IMR-90 (cell line): Measurements from ENCODE around the gene LYPD3. TPM values are rescaled to one million over a fixed set of nuclear protein-coding genes. Genes with fewer than 3 reads are reported as not detected.

Experiments
- ATAC-seq: fragments of 200-7000 bp; cut with Tn5 transposase; 2 replicates; pipeline ENCODE4 v1.9.1; 2020; ENCODE audit warnings: low read depth, mild to moderate bottlenecking, moderate library complexity
- BruUV-seq: library from RNA; stranded (reverse); fragments of 400-500 nt; replicated peaks from 2 replicates; lab custom pipeline; 2021; lab: Mats Ljungman, UMichigan
- CTCF ChIA-PET: fragments of 300-600 bp; formaldehyde crosslinking; extraction: SDS; loops from one replicate; lab custom pipeline; 2021; ENCODE audit warnings: antibody characterized with exemption; lab: Yijun Ruan, JAX
- POLR2A ChIA-PET: fragments of 300-600 bp; sonication (Branson Sonifier 250); formaldehyde crosslinking; loops from one replicate; lab custom pipeline; 2022; ENCODE audit warnings: antibody characterized with exemption; ENCODE audit not compliant: unreplicated experiment; lab: Charles Lee
- DNase-seq: peaks from one replicate; pipeline ENCODE4 v3.0.0; 2013
- H2AFZ ChIP-seq: replicated peaks from 2 replicates; pipeline ENCODE3; 2013; ENCODE audit warnings: low read length, mild to moderate bottlenecking; ENCODE audit not compliant: poor library complexity
- H2AK5ac ChIP-seq: 2 replicates; pipeline ENCODE4 v1.6.1; 2013; ENCODE audit warnings: low read depth, low read length, inconsistent platforms
- H2AK9ac ChIP-seq: replicated peaks from 2 replicates; pipeline ENCODE3; 2013; ENCODE audit warnings: mild to moderate bottlenecking, low read depth, low read length, moderate library complexity; ENCODE audit not compliant: poor library complexity
- H2BK120ac ChIP-seq: 2 replicates; pipeline ENCODE4 v1.6.1; 2013; ENCODE audit warnings: low read depth, low read length, inconsistent platforms
- H2BK15ac ChIP-seq: 3 replicates; pipeline ENCODE4 v1.6.1; 2013; ENCODE audit warnings: low read depth, low read length, inconsistent platforms
- H2BK20ac ChIP-seq: 2 replicates; pipeline ENCODE4 v1.6.1; 2013; ENCODE audit warnings: low read depth, mild to moderate bottlenecking, inconsistent platforms, low read length, moderate library complexity
- H2BK5ac ChIP-seq: 2 replicates; pipeline ENCODE4 v1.6.1; 2013; ENCODE audit warnings: mild to moderate bottlenecking, low read depth, low read length, inconsistent platforms; ENCODE audit not compliant: poor library complexity, severe bottlenecking
- H3K14ac ChIP-seq: replicated peaks from 2 replicates; pipeline ENCODE4 v1.6.1; 2013; ENCODE audit warnings: low read depth, low read length, inconsistent platforms
- H3K18ac ChIP-seq: 2 replicates; pipeline ENCODE4 v1.6.1; 2013; ENCODE audit warnings: low read depth, low read length, control low read depth
- H3K23ac ChIP-seq: 2 replicates; pipeline ENCODE4 v1.6.1; 2013; ENCODE audit warnings: low read depth, low read length, inconsistent platforms
- H3K27ac ChIP-seq: 2 replicates; pipeline ENCODE4 v1.5.1; 2013; ENCODE audit warnings: mild to moderate bottlenecking, control low read depth, low read length; ENCODE audit not compliant: insufficient read depth
- H3K27me3 ChIP-seq: 2 replicates; pipeline ENCODE4 v1.6.1; 2013; ENCODE audit warnings: low read length; ENCODE audit not compliant: control insufficient read depth, insufficient read depth
- H3K36me3 ChIP-seq: 2 replicates; pipeline ENCODE4 v1.6.1; 2013; ENCODE audit warnings: low read length, mixed read lengths; ENCODE audit not compliant: control insufficient read depth, insufficient read depth
- H3K4ac ChIP-seq: 2 replicates; pipeline ENCODE4 v1.6.1; 2013; ENCODE audit warnings: low read depth, low read length, inconsistent platforms
- H3K4me1 ChIP-seq: 2 replicates; pipeline ENCODE4 v1.6.1; 2013; ENCODE audit warnings: low read length, mixed read lengths; ENCODE audit not compliant: control insufficient read depth, insufficient read depth
- H3K4me2 ChIP-seq: 2 replicates; pipeline ENCODE4 v1.6.1; 2013; ENCODE audit warnings: low read depth, mild to moderate bottlenecking, control low read depth, low read length, moderate library complexity
- H3K4me3 ChIP-seq: 2 replicates; pipeline ENCODE4 v1.5.1; 2013; ENCODE audit warnings: low read depth, mild to moderate bottlenecking, control low read depth, low read length, moderate library complexity; ENCODE audit not compliant: insufficient read depth
- H3K56ac ChIP-seq: 2 replicates; pipeline ENCODE4 v1.6.1; 2013; ENCODE audit warnings: low read length, inconsistent platforms; ENCODE audit not compliant: insufficient read depth; ENCODE audit errors: extremely low read depth
- H3K79me1 ChIP-seq, 2 experiments: 2 replicates each; pipeline ENCODE4 v1.6.1; 2013; ENCODE audit warnings: low read length in 2 of 2, inconsistent platforms in 1 of 2, low read depth in 1 of 2
- H3K9ac ChIP-seq: 2 replicates; pipeline ENCODE4 v1.6.1; 2013; ENCODE audit warnings: low read depth, low read length, control low read depth
- H3K9me1 ChIP-seq: 2 replicates; pipeline ENCODE4 v1.6.1; 2013; ENCODE audit warnings: low read length, inconsistent platforms; ENCODE audit not compliant: insufficient read depth
- H3K9me3 ChIP-seq: 2 replicates; pipeline ENCODE4 v1.6.1; 2013; ENCODE audit warnings: low read length; ENCODE audit not compliant: control insufficient read depth, insufficient read depth
- H4K20me1 ChIP-seq: 2 replicates; pipeline ENCODE4 v1.6.1; 2013; ENCODE audit warnings: low read length, inconsistent platforms; ENCODE audit not compliant: insufficient read depth
- H4K5ac ChIP-seq: 2 replicates; pipeline ENCODE4 v1.6.1; 2013; ENCODE audit warnings: mild to moderate bottlenecking, low read depth, low read length, control low read depth
- H4K8ac ChIP-seq, 2 experiments: 2 replicates each; pipeline ENCODE4 v1.6.1; 2013; ENCODE audit warnings: low read depth in 2 of 2, low read length in 2 of 2, control low read depth in 1 of 2, inconsistent platforms in 1 of 2
- H4K91ac ChIP-seq: 2 replicates; pipeline ENCODE4 v1.6.1; 2013; ENCODE audit warnings: low read depth, low read length, inconsistent platforms; ENCODE audit not compliant: insufficient read depth
- BHLHE40 ChIP-seq: fragments of 150-350 bp; IDR thresholded peaks from 2 replicates; pipeline ENCODE4 v1.6.1; 2016; ENCODE audit warnings: mild to moderate bottlenecking, low read depth, low read length
- CTCF ChIP-seq: conservative IDR thresholded peaks from 2 replicates; pipeline ENCODE4 v1.5.1; 2012; ENCODE audit warnings: mild to moderate bottlenecking, low read depth, low read length, improper control_type of control experiment
- MAFK ChIP-seq: IDR thresholded peaks from 2 replicates; pipeline ENCODE4 v1.6.1; 2012; ENCODE audit warnings: low read depth, low read length, improper control_type of control experiment
- MAZ ChIP-seq: IDR thresholded peaks from 2 replicates; pipeline ENCODE4 v1.6.1; 2012; ENCODE audit warnings: low read depth, mild to moderate bottlenecking, low read length, improper control_type of control experiment, moderate library complexity, borderline replicate concordance
- RAD21 ChIP-seq: IDR thresholded peaks from 2 replicates; pipeline ENCODE4 v1.6.1; 2012; ENCODE audit warnings: low read length, improper control_type of control experiment
- RCOR1 ChIP-seq: IDR thresholded peaks from 2 replicates; pipeline ENCODE4 v1.6.1; 2012; ENCODE audit warnings: mild to moderate bottlenecking, low read length, improper control_type of control experiment; ENCODE audit not compliant: insufficient replicate concordance
- RFX5 ChIP-seq: IDR thresholded peaks from 2 replicates; pipeline ENCODE4 v1.8.0; 2012; ENCODE audit warnings: low read depth, mild to moderate bottlenecking, low read length, moderate library complexity
- SMC3 ChIP-seq: fragments of 150-350 bp; IDR thresholded peaks from 2 replicates; pipeline ENCODE4 v1.6.1; 2016; ENCODE audit warnings: low read depth, mild to moderate bottlenecking, antibody characterized with exemption, low read length, moderate library complexity
- WGBS, 2 experiments: methylation state at CpG; one replicate each; pipeline versions ENCODE4 v1.1.5 to v1.1.7; 2013; ENCODE audit warnings: missing lambda C conversion rate in 2 of 2; ENCODE audit not compliant: insufficient read length in 1 of 2; ENCODE audit errors: extremely low coverage in 2 of 2; 5-methylcytosine and 5-hydroxymethylcytosine counted together
- dilution Hi-C: fragments of 300-500 bp; cut with HindIII; formaldehyde crosslinking; loops from one replicate; pipeline ENCODE4 v1.14.3; 2018; ENCODE audit warnings: low sequenced_read_pairs; ENCODE audit not compliant: unreplicated experiment
- in situ Hi-C: fragments of 300-500 bp; cut with MboI; formaldehyde crosslinking; loops from 3 replicates; pipeline ENCODE4 v1.14.3; 2019; ENCODE audit warnings: low sequenced_read_pairs, inconsistent platforms, mixed read lengths
- intact Hi-C: fragments of 100-400 bp; cut with micrococcal nuclease; formaldehyde crosslinking; loops from 2 replicates; pipeline ENCODE4 v1.10.0; 2022
- polyA plus RNA-seq, 3 experiments: library from polyadenylated mRNA; depleted of rRNA; stranded (reverse); fragments of >200 nt; gene quantifications; 2 replicates each; pipeline ENCODE4 v1.2.3, GENCODE V29; 2012; ENCODE audit warnings: low replicate concordance in 1 of 3
- total RNA-seq: library from RNA; depleted of rRNA; stranded (reverse); fragments of >200 nt; gene quantifications from 2 replicates; pipeline ENCODE4 v1.2.3, GENCODE V29; 2012

LYPD3 gene
- total and polyA plus RNA-seq, 2 of the 4 experiments (the other 2 are of a cell fraction), result 0.18 to 1.1 TPM

- dilution Hi-C loops, result no loop called here
- Histone ChIP-seq H3K4me1 (peaks cover 9% of the 10 kb centered on the region), H3K56ac (no peak overlapping the region), H2AK9ac (no peak overlapping the region), H3K9ac (no peak overlapping the region), H4K20me1 (peaks cover 3% of the 10 kb centered on the region), H3K18ac (no peak overlapping the region), H2BK120ac (no peak overlapping the region), H3K23ac (no peak overlapping the region), H2BK15ac (no peak overlapping the region; the same call in 2 of the 3 replicates), H3K79me1 (no peaks in the 10 kb centered on the region; a peak in 1 of 4 replicates), H2AK5ac (no peak overlapping the region), H4K5ac (no peak overlapping the region), H2BK5ac (no peak overlapping the region), H2AFZ (no peak overlapping the region), H3K9me1 (peaks cover 13% of the 10 kb centered on the region), H3K4ac (peak overlapping the region; percentile 16; the same call in 1 of the 2 replicates), H3K36me3 (peaks cover 7% of the 10 kb centered on the region), H3K27me3 (no peaks in the 10 kb centered on the region), H2BK20ac (no peak overlapping the region), H4K91ac (no peak overlapping the region), H3K9me3 (no peaks in the 10 kb centered on the region), H4K8ac (no peak overlapping the region), H3K14ac (no peak overlapping the region), H3K4me2 (no peak overlapping the region), H3K27ac (no peak overlapping the region), H3K4me3 (no peak overlapping the region)
- DNase-seq, result no peak
- in situ Hi-C loops, result no loop called here
- ChIA-PET CTCF (interaction anchor here (0.9 kb wide), 1 partner anchor 32 kb away, joined by 4 read pairs; no protein-coding TSS in a partner anchor), POLR2A (no interaction called here)
- TF ChIP-seq RFX5 (no peak), CTCF (no peak), BHLHE40 (no peak), MAFK (no peak), MAZ (no peak), RCOR1 (no peak), RAD21 (no peak), SMC3 (no peak)
- intact Hi-C loops, result no loop called here
- ATAC-seq, result no peak
- 90% methylated on average over 4 of the region's 15 CpGs; no CpG with 5 or more reads in 1 of the 2 experiments for WGBS, 2 experiments
- no TSS peak for BruUV-seq
Measured at GRCh38 chr19:43479226-43479625, 13.8 kb upstream of the LYPD3 start.
